Fibroblast of lung (primary cell): Measurements from ENCODE around the gene ZNF740. TPM values are rescaled to one million over a fixed set of nuclear protein-coding genes. Genes with fewer than 3 reads are reported as not detected.

Experiments
- DNase-seq, 2 donors: peaks; one replicate each; pipeline versions ENCODE4 v3.0.0 to v3.0.0-alpha.2; 2010; ENCODE audit warnings: low read depth in 2 of 2
- H2AFZ ChIP-seq: 2 replicates; pipeline ENCODE4 v1.5.1; 2012; ENCODE audit warnings: low read length, control low read depth, inconsistent platforms
- H3K27ac ChIP-seq: 2 replicates; pipeline ENCODE4 v1.5.1; 2011; ENCODE audit warnings: low read length, control low read depth; ENCODE audit not compliant: insufficient read depth
- H3K27me3 ChIP-seq: 2 replicates; pipeline ENCODE4 v1.5.1; 2011; ENCODE audit warnings: mild to moderate bottlenecking, low read length; ENCODE audit not compliant: control insufficient read depth, insufficient read depth
- H3K36me3 ChIP-seq: 2 replicates; pipeline ENCODE4 v1.5.1; 2011; ENCODE audit warnings: low read length; ENCODE audit not compliant: control insufficient read depth, insufficient read depth
- H3K4me1 ChIP-seq: 2 replicates; pipeline ENCODE4 v1.5.1; 2011; ENCODE audit warnings: low read length; ENCODE audit not compliant: control insufficient read depth, insufficient read depth; ENCODE audit errors: extremely low read depth
- H3K4me2 ChIP-seq: 2 replicates; pipeline ENCODE4 v1.5.1; 2011; ENCODE audit warnings: low read length, control low read depth; ENCODE audit not compliant: insufficient read depth; ENCODE audit errors: extremely low read depth
- H3K4me3 ChIP-seq, 4 experiments: fragments of 200-600 bp in 1 of 4; sonication (generic) in 1 of 4; replicated peaks in 1 of 4; 2 replicates each; pipeline ENCODE4 v1.5.1; 2011 to 2016; ENCODE audit warnings: low read length in 4 of 4, low read depth in 3 of 4, mild to moderate bottlenecking in 3 of 4, control low read depth in 2 of 4, inconsistent platforms in 1 of 4, mixed read lengths in 1 of 4; ENCODE audit not compliant: insufficient read depth in 1 of 4; ENCODE audit errors: control extremely low read depth in 1 of 4
- H3K79me2 ChIP-seq: 2 replicates; pipeline ENCODE4 v1.5.1; 2012; ENCODE audit warnings: mild to moderate bottlenecking, low read length, inconsistent platforms; ENCODE audit not compliant: control insufficient read depth, insufficient read depth
- H3K9ac ChIP-seq: 2 replicates; pipeline ENCODE4 v1.5.1; 2011; ENCODE audit warnings: mild to moderate bottlenecking, low read length, control low read depth; ENCODE audit not compliant: insufficient read depth
- H3K9me3 ChIP-seq: 2 replicates; pipeline ENCODE4 v1.5.1; 2012; ENCODE audit warnings: low read depth, low read length; ENCODE audit not compliant: control insufficient read depth, insufficient read depth
- H4K20me1 ChIP-seq: 2 replicates; pipeline ENCODE4 v1.5.1; 2011; ENCODE audit warnings: low read length; ENCODE audit not compliant: control insufficient read depth, insufficient read depth; ENCODE audit errors: extremely low read depth
- EZH2 ChIP-seq: IDR thresholded peaks from 2 replicates; pipeline ENCODE4 v1.5.1; 2012; ENCODE audit warnings: low read length, control low read depth, mild to moderate bottlenecking; ENCODE audit errors: missing control alignments
- polyA plus RNA-seq, 2 donors: library from polyadenylated mRNA; depleted of rRNA in 1 of 2; stranded (reverse) in 1 of 2; unstranded in 1 of 2; fragments of >200 nt; gene quantifications; 2 replicates each; pipeline ENCODE4 v1.2.1, GENCODE V29; 2011 to 2012; ENCODE audit warnings: missing spikeins in 1 of 2
- total RNA-seq: library from RNA; depleted of rRNA; stranded (reverse); fragments of >200 nt; gene quantifications from 2 replicates; pipeline ENCODE4 v1.2.1, GENCODE V29; 2014
- TF ChIP-seq, protein P1 (sequence below), 2 donors: IDR thresholded peaks in 1 of 2; conservative IDR thresholded peaks in 1 of 2; 1 replicate in 1 of 2; 2 replicates in 1 of 2; pipeline ENCODE4 v1.5.1; 2011 to 2012; ENCODE audit warnings: low read length in 2 of 2, control low read depth in 1 of 2, inconsistent platforms in 1 of 2, low read depth in 1 of 2, mild to moderate bottlenecking in 1 of 2

The ZNF740 gene
- total and polyA plus RNA-seq, 2 donors (not counting 1 experiment from before 2014, with no cell fraction given), result 10.6 to 16.8 TPM

DNA sequence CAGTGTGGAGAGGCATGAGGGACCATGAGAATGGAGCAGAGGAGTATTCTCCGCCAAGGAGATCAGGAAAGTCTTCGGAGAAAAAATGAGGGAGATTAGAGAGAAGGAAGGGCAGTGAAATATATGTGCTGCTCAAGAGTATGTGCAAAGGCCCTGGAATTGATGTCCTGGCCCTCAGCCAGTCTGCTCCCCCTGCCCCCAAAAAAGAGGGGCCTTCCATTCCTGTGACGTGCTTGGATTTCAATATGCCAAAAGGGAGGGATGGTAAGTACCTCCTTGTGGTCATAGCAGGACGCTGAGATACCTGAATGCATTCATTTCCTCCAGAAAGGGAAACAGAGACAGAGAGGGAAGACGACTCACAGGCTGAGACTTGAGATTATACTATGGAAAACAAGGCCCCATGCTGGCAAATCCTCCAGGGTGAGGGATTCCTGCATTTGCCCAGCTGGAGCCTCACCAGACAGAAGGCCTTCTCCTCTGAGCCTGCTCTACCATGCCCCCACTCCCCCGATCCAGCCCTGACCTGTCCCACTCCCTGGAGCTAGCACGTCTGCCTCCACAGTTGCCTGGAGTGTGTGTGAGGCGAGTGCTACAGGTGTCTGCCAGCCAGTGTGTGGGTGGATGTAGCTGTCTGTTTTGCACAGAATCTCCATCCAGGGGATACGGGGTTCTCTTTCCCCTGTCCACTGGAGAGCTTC is 55.4 kb downstream of the ZNF740 start:
- Histone ChIP-seq H3K4me3 (no peak overlapping the region), H3K27ac (no peak overlapping the region), H3K4me1 (peaks cover 19% of the 10 kb centered on the region), H2AFZ (no peak overlapping the region), H3K36me3 (no peaks in the 10 kb centered on the region), H3K9me3 (no peaks in the 10 kb centered on the region), H3K9ac (no peak overlapping the region), H3K4me2 (no peak overlapping the region), H3K27me3 (peaks cover 14% of the 10 kb centered on the region), H4K20me1 (no peaks in the 10 kb centered on the region), H3K79me2 (no peaks in the 10 kb centered on the region)
- no peak for DNase-seq
- TF ChIP-seq, protein P1, sequence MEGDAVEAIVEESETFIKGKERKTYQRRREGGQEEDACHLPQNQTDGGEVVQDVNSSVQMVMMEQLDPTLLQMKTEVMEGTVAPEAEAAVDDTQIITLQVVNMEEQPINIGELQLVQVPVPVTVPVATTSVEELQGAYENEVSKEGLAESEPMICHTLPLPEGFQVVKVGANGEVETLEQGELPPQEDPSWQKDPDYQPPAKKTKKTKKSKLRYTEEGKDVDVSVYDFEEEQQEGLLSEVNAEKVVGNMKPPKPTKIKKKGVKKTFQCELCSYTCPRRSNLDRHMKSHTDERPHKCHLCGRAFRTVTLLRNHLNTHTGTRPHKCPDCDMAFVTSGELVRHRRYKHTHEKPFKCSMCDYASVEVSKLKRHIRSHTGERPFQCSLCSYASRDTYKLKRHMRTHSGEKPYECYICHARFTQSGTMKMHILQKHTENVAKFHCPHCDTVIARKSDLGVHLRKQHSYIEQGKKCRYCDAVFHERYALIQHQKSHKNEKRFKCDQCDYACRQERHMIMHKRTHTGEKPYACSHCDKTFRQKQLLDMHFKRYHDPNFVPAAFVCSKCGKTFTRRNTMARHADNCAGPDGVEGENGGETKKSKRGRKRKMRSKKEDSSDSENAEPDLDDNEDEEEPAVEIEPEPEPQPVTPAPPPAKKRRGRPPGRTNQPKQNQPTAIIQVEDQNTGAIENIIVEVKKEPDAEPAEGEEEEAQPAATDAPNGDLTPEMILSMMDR (conservative IDR thresholded peaks at IDR 0.05 in 1 of 2, IDR thresholded peaks at IDR 0.05 in 1 of 2; ENCODE audit: low read depth in 1 of 2, low read length in 2 of 2), result no peak
- TF ChIP-seq EZH2, result no peak

GRCh38 chr12:53236443-53237111 is 56.1 kb downstream of the ZNF740 start:
- no peak overlapping the region for H3K4me3 ChIP-seq
- H3K27ac ChIP-seq, result no peak overlapping the region
- H3K9ac ChIP-seq, result no peak overlapping the region
- H2AFZ ChIP-seq, result no peak overlapping the region
- no peak for DNase-seq
- H3K27me3 ChIP-seq, result peaks cover 15% of the 10 kb centered on the region
- no peaks in the 10 kb centered on the region for H4K20me1 ChIP-seq
- no peak for TF ChIP-seq EZH2
- TF ChIP-seq, protein P1 (conservative IDR thresholded peaks at IDR 0.05 in 1 of 2, IDR thresholded peaks at IDR 0.05 in 1 of 2; ENCODE audit: low read depth in 1 of 2, low read length in 2 of 2), result no peak
- H3K4me2 ChIP-seq, result no peak overlapping the region
- no peaks in the 10 kb centered on the region for H3K9me3 ChIP-seq
- H3K4me1 ChIP-seq, result peaks cover 19% of the 10 kb centered on the region
- no peaks in the 10 kb centered on the region for H3K79me2 ChIP-seq
- no peaks in the 10 kb centered on the region for H3K36me3 ChIP-seq

DNA sequence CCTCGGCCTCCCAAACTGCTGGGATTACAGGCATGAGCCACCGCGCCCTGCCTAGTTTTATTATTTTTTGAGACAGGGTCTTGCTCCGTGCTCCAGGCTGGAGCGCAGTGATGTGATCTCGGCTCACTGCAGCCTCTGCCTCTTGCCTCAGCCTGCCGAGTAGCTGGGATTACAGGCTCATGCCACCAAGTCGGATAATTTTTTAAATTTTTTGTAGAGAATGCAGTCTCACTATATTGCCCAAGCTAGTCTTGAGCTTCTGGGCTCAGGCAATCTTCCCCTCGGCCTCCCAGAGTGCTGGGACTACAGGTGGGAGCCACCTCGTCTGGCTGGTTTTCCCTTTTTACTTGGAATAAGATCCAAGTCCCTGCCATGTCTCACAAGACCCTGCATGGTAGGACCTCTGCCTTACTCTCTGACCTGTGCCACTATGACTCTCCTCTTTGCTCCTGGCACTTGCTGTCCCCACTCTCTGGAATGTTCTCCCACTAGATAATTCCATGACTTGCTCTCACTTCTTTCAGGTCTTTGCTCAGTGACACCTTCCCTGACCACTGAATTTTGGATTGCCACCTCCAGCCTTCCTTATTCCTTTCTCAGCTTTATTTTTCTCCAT is 59.2 kb downstream of the ZNF740 start:
- TF ChIP-seq, protein P1 (conservative IDR thresholded peaks at IDR 0.05 in 1 of 2, IDR thresholded peaks at IDR 0.05 in 1 of 2; ENCODE audit: low read depth in 1 of 2, low read length in 2 of 2), result no peak
- TF ChIP-seq EZH2, result no peak
- no peak for DNase-seq
- H3K27me3 ChIP-seq, result peaks cover 32% of the 10 kb centered on the region

More for the DNA sequence above, 59.2 kb downstream of the ZNF740 start:
- Histone ChIP-seq H3K27ac (no peak overlapping the region), H3K4me1 (no peaks in the 10 kb centered on the region), H3K9ac (no peak overlapping the region), H3K4me3 (no peak overlapping the region), H3K4me2 (no peak overlapping the region), H4K20me1 (no peaks in the 10 kb centered on the region), H3K36me3 (no peaks in the 10 kb centered on the region), H3K9me3 (no peaks in the 10 kb centered on the region), H3K79me2 (no peaks in the 10 kb centered on the region), H2AFZ (no peak overlapping the region)
